Esophagus muscularis mucosa (tissue), 4 donors: ENCODE data around the gene FBLIM1. TPM values are rescaled to one million over a fixed set of nuclear protein-coding genes. Genes with fewer than 3 reads are reported as not detected.

Experiments
- DNase-seq: peaks from one replicate; pipeline ENCODE4 v3.0.0-alpha.2; 2017; ENCODE audit errors: extremely low spot score
- H3K27ac ChIP-seq, 4 donors: fragments of 200-600 bp; sonication (generic); replicated peaks in 1 of 4; 1 replicate in 3 of 4; 2 replicates in 1 of 4; pipeline ENCODE4 v1.5.1; 2016 to 2019; ENCODE audit warnings: mild to moderate bottlenecking in 1 of 4
- H3K27me3 ChIP-seq, 4 donors: fragments of 200-600 bp; sonication (generic); one replicate each; pipeline versions ENCODE4 v1.5.1 to v1.6.0; 2016 to 2019
- H3K36me3 ChIP-seq, 4 donors: fragments of 200-600 bp; sonication (generic); one replicate each; pipeline ENCODE4 v1.5.1; 2016 to 2019
- H3K4me1 ChIP-seq, 4 donors: fragments of 200-600 bp; sonication (generic); one replicate each; pipeline ENCODE4 v1.5.1; 2016 to 2019
- H3K4me3 ChIP-seq, 4 donors: fragments of 200-600 bp; sonication (generic); 1 replicate in 2 of 4; 2 replicates in 2 of 4; pipeline ENCODE4 v1.5.1; 2016 to 2019; ENCODE audit warnings: mild to moderate bottlenecking in 4 of 4, moderate library complexity in 1 of 4
- H3K9me3 ChIP-seq, 4 donors: fragments of 200-600 bp; sonication (generic); 1 replicate in 3 of 4; 2 replicates in 1 of 4; pipeline ENCODE4 v1.5.1; 2016 to 2019
- EP300 ChIP-seq: sonication (generic); formaldehyde crosslinking; IDR thresholded peaks from one replicate; pipeline ENCODE4 v1.6.1; 2017; ENCODE audit warnings: antibody characterized with exemption
- POLR2A ChIP-seq: fragments of 450-650 bp; IDR thresholded peaks from one replicate; pipeline ENCODE4 v1.6.1; 2017; ENCODE audit warnings: antibody characterized with exemption, moderate library complexity, mild to moderate bottlenecking, low read depth
- POLR2AphosphoS5 ChIP-seq, 2 donors: sonication (generic); formaldehyde crosslinking; IDR thresholded peaks; one replicate each; pipeline ENCODE4 v1.6.1; 2017; ENCODE audit warnings: antibody characterized with exemption in 2 of 2
- WGBS: methylation state at CpG from one replicate; pipeline ENCODE4 v1.1.5; 2018; 5-methylcytosine and 5-hydroxymethylcytosine counted together
- intact Hi-C: fragments of 100-400 bp; cut with DNase I; formaldehyde crosslinking; loops from one replicate; pipeline ENCODE4 v1.15.1; 2023
- total RNA-seq, 4 donors: library from RNA; depleted of rRNA; stranded (reverse); fragments of >200 nt; gene quantifications; one replicate each; pipeline versions ENCODE4 v1.1.0 to v1.2.1, GENCODE V29; 2016
- TF ChIP-seq, protein P1 (sequence below), 3 experiments: fragments of 200-600 bp in 2 of 3; fragments of 450-650 bp in 1 of 3; sonication (generic) in 2 of 3; IDR thresholded peaks; one replicate each; pipeline ENCODE4 v1.5.1; 2017 to 2019; ENCODE audit warnings: antibody characterized with exemption in 3 of 3, mild to moderate bottlenecking in 2 of 3, moderate library complexity in 1 of 3

Gene FBLIM1
- total RNA-seq, 4 donors from 2014 or later: 44.9 to 115 (median 71.8) TPM

DNA sequence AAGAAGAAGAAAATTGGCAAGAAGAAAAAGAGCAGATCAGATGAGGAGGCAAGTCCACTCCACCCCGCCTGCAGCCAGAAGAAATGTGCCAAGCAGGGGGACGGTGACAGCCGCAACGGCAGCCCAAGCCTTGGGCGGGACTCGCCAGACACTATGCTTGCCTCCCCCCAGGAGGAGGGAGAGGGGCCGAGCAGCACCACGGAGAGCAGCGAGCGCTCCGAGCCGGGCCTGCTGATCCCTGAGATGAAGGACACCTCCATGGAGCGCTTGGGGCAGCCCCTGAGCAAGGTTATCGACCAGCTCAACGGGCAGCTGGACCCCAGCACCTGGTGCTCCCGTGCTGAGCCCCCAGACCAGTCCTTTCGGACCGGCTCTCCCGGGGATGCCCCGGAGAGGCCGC, 31.6 kb upstream of the FBLIM1 start:
- peaks cover 78 to 100% (median 99%) of the 10 kb centered on the region in 4 donors for H3K36me3 ChIP-seq
- DNase-seq: no peak
- H3K27ac ChIP-seq: no peak overlapping the region
- TF ChIP-seq, protein P1, sequence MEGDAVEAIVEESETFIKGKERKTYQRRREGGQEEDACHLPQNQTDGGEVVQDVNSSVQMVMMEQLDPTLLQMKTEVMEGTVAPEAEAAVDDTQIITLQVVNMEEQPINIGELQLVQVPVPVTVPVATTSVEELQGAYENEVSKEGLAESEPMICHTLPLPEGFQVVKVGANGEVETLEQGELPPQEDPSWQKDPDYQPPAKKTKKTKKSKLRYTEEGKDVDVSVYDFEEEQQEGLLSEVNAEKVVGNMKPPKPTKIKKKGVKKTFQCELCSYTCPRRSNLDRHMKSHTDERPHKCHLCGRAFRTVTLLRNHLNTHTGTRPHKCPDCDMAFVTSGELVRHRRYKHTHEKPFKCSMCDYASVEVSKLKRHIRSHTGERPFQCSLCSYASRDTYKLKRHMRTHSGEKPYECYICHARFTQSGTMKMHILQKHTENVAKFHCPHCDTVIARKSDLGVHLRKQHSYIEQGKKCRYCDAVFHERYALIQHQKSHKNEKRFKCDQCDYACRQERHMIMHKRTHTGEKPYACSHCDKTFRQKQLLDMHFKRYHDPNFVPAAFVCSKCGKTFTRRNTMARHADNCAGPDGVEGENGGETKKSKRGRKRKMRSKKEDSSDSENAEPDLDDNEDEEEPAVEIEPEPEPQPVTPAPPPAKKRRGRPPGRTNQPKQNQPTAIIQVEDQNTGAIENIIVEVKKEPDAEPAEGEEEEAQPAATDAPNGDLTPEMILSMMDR (IDR thresholded peaks at IDR 0.05): no peak
- TF ChIP-seq POLR2AphosphoS5 (IDR thresholded peaks at IDR 0.05) (no peak), POLR2A (no peak), EP300 (no peak)
- no peak overlapping the region for H3K4me3 ChIP-seq
- no peaks in the 10 kb centered on the region for H3K9me3 ChIP-seq
- intact Hi-C loops: no loop called here
- peaks cover 0 to 10% (median 0%) of the 10 kb centered on the region in 4 donors for H3K4me1 ChIP-seq
- H3K27me3 ChIP-seq: no peaks in the 10 kb centered on the region
- 90% methylated on average over 20 of the region's 21 CpGs for WGBS

DNA sequence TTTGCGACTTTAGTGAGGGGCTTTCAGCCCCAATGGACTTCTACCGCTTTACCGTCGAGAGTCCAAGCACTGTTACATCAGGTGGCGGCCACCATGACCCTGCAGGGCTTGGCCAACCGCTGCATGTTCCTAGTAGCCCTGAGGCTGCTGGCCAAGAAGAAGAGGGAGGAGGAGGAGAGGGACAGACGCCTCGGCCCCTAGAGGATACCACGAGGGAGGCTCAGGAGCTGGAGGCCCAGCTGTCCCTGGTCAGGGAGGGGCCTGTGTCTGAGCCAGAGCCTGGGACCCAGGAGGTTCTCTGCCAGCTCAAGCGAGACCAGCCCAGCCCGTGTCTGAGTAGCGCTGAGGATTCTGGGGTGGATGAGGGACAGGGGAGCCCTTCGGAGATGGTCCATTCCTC, 31.2 kb upstream of the FBLIM1 start:
- DNase-seq: no peak
- H3K27ac ChIP-seq: no peak overlapping the region
- intact Hi-C loops: no loop called here

DNA sequence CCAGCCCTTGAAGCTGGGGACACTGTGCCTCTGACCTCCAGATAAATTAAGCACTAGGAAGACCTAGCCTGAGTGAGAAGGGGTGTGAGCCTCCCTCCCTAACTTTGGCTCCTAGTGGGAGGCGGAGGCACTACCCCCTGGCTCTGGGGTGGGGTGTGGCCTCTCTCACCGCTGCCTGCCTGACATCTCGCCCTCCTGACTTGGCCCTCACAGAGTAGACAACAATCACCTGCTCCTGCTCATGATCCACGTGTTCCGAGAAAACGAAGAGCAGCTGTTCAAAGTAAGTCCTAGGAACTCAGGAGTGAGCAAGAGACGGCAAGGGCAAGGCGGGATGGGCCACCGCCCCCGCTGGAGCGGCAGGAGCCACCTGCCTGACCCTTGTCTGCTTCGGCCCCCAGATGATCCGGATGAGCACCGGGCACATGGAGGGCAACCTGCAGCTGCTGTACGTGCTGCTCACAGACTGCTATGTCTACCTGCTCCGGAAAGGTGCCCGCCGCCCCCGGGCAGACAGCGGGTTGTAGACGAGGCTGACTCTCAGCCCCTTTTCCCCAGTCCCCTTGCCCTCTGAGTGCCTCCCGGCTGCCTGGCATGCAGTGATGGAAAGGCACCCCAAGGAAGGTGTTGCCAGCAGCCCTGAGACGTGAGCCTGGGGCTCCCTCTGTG, 30.6 kb upstream of the FBLIM1 start:
- 86% methylated on average over 18 of the region's 23 CpGs for WGBS
- intact Hi-C loops: no loop called here

More for the DNA sequence above, 31.2 kb upstream of the FBLIM1 start:
- Histone ChIP-seq H3K36me3 (peaks cover 79 to 100% (median 99%) of the 10 kb centered on the region in 4 donors), H3K9me3 (no peaks in the 10 kb centered on the region), H3K4me1 (peaks cover 0 to 10% (median 0%) of the 10 kb centered on the region in 4 donors), H3K4me3 (no peak overlapping the region), H3K27me3 (no peaks in the 10 kb centered on the region)
- no peak for TF ChIP-seq POLR2AphosphoS5 (IDR thresholded peaks at IDR 0.05)
- no peak for TF ChIP-seq POLR2A
- TF ChIP-seq, protein P1 (IDR thresholded peaks at IDR 0.05): no peak
- no peak for TF ChIP-seq EP300
- 80% methylated on average over 11 of the region's 13 CpGs for WGBS

DNA sequence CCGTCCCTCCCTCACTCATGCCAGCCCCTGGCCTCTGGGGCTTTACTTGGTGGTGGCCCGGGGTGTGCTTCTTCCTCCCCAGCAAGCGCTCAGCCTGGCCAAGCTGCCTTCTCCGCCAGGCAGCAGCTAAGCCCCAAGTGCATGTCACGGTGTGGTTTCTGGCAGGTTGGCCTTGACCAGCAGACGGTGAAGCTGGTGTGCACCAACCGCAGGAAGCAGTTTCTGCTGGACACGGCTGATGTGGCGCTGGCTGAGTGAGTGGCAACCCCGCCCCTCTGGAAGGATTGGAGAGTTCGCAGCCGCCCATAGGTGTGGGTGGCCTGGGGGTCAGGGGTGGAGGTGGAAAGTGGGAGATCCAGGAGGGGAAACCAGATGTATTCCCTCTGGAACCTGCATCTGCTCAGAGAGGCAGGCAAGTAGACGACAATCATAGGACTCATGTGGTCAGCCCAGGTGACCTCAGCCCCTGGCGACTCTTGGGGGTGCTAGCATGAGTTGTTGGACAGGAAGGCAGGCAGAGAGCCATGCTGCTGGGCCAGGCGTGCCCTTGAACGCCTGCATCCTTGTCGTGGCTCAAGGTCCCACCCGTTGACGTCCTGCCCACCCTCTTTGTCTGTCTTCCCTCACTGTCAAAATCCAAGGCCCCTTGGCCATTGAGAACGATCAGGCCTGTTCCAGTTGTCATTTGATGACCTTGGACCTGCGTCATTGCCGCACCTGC, 29.5 kb upstream of the FBLIM1 start:
- H3K27me3 ChIP-seq: no peaks in the 10 kb centered on the region
- TF ChIP-seq POLR2A (no peak), EP300 (no peak), POLR2AphosphoS5 (IDR thresholded peaks at IDR 0.05) (no peak)
- TF ChIP-seq, protein P1 (IDR thresholded peaks at IDR 0.05): no peak
- WGBS: 88% methylated on average over 21 of the region's 22 CpGs
- no peak for DNase-seq
- H3K36me3 ChIP-seq: peaks cover 78 to 100% (median 99%) of the 10 kb centered on the region in 4 donors
- no peaks in the 10 kb centered on the region for H3K9me3 ChIP-seq
- intact Hi-C loops: no loop called here
- H3K4me1 ChIP-seq: peaks cover 0 to 5% (median 0%) of the 10 kb centered on the region in 4 donors
- no peak overlapping the region for H3K4me3 ChIP-seq
- H3K27ac ChIP-seq: no peak overlapping the region

More for the DNA sequence above, 30.6 kb upstream of the FBLIM1 start:
- Histone ChIP-seq H3K27ac (no peak overlapping the region), H3K9me3 (no peaks in the 10 kb centered on the region), H3K4me1 (peaks cover 0 to 6% (median 0%) of the 10 kb centered on the region in 4 donors), H3K36me3 (peaks cover 79 to 100% (median 99%) of the 10 kb centered on the region in 4 donors), H3K27me3 (no peaks in the 10 kb centered on the region), H3K4me3 (no peak overlapping the region)
- DNase-seq: no peak
- no peak for TF ChIP-seq POLR2AphosphoS5 (IDR thresholded peaks at IDR 0.05)
- no peak for TF ChIP-seq EP300
- TF ChIP-seq, protein P1 (IDR thresholded peaks at IDR 0.05): no peak
- no peak for TF ChIP-seq POLR2A
